Psoas muscle (tissue), 8 donors: ENCODE results near the gene ATXN2. TPM values are rescaled to one million over a fixed set of nuclear protein-coding genes. Genes with fewer than 3 reads are reported as not detected.
"Not testable (repeated sequence)": the region's sequence is repeated elsewhere in the genome, so short reads cannot be mapped to it uniquely, and the experiment has no call there.

Source experiments
- ATAC-seq, 4 donors: fragments of 200-7000 bp; cut with Tn5 transposase; one replicate each; pipeline ENCODE4 v1.9.1; 2020; ENCODE audit warnings: moderate library complexity in 3 of 4, mild to moderate bottlenecking in 2 of 4
- DNase-seq, 2 donors: peaks; one replicate each; pipeline ENCODE4 v3.0.0-alpha.2; 2020
- H3K27ac ChIP-seq: fragments of 200-600 bp; one replicate; pipeline ENCODE4 v1.8.0; 2022
- H3K27me3 ChIP-seq, 3 donors: fragments of 200-600 bp in 1 of 3; one replicate each; pipeline versions ENCODE4 v1.6.1 to v1.8.0; 2013 to 2022; ENCODE audit warnings: low read length in 2 of 3, mild to moderate bottlenecking in 2 of 3, moderate library complexity in 1 of 3; ENCODE audit not compliant: insufficient read depth in 3 of 3
- H3K36me3 ChIP-seq, 2 donors: fragments of 200-600 bp in 1 of 2; one replicate each; pipeline versions ENCODE4 v1.6.1 to v1.8.0; 2013 to 2022; ENCODE audit warnings: low read depth in 1 of 2, mild to moderate bottlenecking in 1 of 2, moderate library complexity in 1 of 2; ENCODE audit not compliant: insufficient read depth in 1 of 2
- H3K4me1 ChIP-seq: fragments of 200-600 bp; one replicate; pipeline ENCODE4 v1.8.0; 2022
- H3K4me3 ChIP-seq: fragments of 200-600 bp; one replicate; pipeline ENCODE4 v1.8.0; 2022; ENCODE audit warnings: mild to moderate bottlenecking
- H3K9me3 ChIP-seq: fragments of 200-600 bp; one replicate; pipeline ENCODE4 v1.8.0; 2022
- WGBS, 3 donors: extraction: QIAGEN DNeasy Blood & Tissue Kit; methylation state at CpG; one replicate each; pipeline versions ENCODE4 v1.1.6 to v1.1.7; 2013; 5-methylcytosine and 5-hydroxymethylcytosine counted together
- intact Hi-C, 2 donors: fragments of 100-400 bp; cut with DNase I; formaldehyde crosslinking; loops; one replicate each; pipeline versions ENCODE4 v1.11.0 to v1.14.2; 2022
- polyA plus RNA-seq, 3 donors: library from polyadenylated mRNA; stranded (reverse); fragments of 200-250 nt; gene quantifications; one replicate each; pipeline ENCODE4 v1.2.3, GENCODE V29; 2013
- total RNA-seq, 4 donors: library from RNA; stranded (reverse); fragmentation: NEBNext Ultra II Directional in 2 of 4; extraction: Animal tissue kit (Norgen Biotek cat#: 25700) in 2 of 4; gene quantifications; one replicate each; pipeline versions ENCODE4 v1.2.1 to v1.2.4, GENCODE V29; 2021 to 2023
- TF ChIP-seq, protein P1 (sequence below): fragments of 200-600 bp; IDR thresholded peaks from one replicate; pipeline ENCODE4 v1.8.0; 2022; ENCODE audit warnings: antibody characterized with exemption
- donor health status: healthy with polysubstance abuse.
- donor health status: DM: no; HTN: no; CAD: no; lungs with moderate emphysema.
- donor health status: Bipolar disorder and iron deficiency.
- donor health status: healthy.
- donor health status: DM: yes; HTN: yes; CAD: no.
- donor health status: DM: no; HTN: no; CAD: no.
- donor health status: DM: no; HTN: no; CAD: no.
- donor health status: DM: yes; HTN: yes; CAD: no.

Gene ATXN2
- total and polyA plus RNA-seq, 7 donors: 17.2 to 39.2 (median 32.9) TPM

GRCh38 chr12:111556676-111557075 lies 42.4 kb downstream of the ATXN2 start:
- TF ChIP-seq, protein P1, sequence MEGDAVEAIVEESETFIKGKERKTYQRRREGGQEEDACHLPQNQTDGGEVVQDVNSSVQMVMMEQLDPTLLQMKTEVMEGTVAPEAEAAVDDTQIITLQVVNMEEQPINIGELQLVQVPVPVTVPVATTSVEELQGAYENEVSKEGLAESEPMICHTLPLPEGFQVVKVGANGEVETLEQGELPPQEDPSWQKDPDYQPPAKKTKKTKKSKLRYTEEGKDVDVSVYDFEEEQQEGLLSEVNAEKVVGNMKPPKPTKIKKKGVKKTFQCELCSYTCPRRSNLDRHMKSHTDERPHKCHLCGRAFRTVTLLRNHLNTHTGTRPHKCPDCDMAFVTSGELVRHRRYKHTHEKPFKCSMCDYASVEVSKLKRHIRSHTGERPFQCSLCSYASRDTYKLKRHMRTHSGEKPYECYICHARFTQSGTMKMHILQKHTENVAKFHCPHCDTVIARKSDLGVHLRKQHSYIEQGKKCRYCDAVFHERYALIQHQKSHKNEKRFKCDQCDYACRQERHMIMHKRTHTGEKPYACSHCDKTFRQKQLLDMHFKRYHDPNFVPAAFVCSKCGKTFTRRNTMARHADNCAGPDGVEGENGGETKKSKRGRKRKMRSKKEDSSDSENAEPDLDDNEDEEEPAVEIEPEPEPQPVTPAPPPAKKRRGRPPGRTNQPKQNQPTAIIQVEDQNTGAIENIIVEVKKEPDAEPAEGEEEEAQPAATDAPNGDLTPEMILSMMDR: no peak
- no peaks in the 10 kb centered on the region for H3K9me3 ChIP-seq
- 83 to 86% (median 85%) methylated on average over 6 of the region's 6 CpGs for WGBS, 3 donors
- no peak overlapping the region for H3K27ac ChIP-seq
- H3K4me1 ChIP-seq: peaks cover 15% of the 10 kb centered on the region
- H3K36me3 ChIP-seq: peaks cover 0 to 9% of the 10 kb centered on the region in 2 donors
- no peak overlapping the region for H3K4me3 ChIP-seq
- intact Hi-C loops: no loop called here
- DNase-seq: no peak
- ATAC-seq: no peak
- no peaks in the 10 kb centered on the region for H3K27me3 ChIP-seq

DNA sequence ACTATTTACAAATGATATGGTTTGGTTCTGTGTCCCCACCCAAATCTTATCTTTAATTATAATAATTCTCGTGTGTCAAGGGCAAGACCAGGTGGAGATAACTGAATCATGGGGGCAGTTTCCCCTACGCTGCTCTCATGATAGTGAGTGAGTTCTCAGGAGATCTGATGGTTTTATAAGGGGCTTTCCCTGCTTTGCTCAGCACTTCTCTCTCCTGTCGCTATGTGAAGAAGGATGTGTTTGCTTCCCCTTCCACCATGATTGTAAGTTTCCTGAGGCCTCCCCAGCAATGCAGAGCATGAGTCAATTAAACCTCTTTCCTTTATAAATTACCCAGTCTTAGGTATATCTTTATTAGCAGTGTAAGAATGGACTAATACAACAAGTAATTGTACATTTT lies 43.8 kb downstream of the ATXN2 start:
- H3K4me1 ChIP-seq, H3K27ac ChIP-seq, intact Hi-C loops, H3K9me3 ChIP-seq, ATAC-seq, DNase-seq, H3K4me3 ChIP-seq, H3K27me3 ChIP-seq: not testable (repeated sequence)
- WGBS, 3 donors: 92 to 93% (median 93%) methylated on average over 3 of the region's 3 CpGs
- peaks cover 0 to 23% of the 10 kb centered on the region in 2 donors for H3K36me3 ChIP-seq

DNA sequence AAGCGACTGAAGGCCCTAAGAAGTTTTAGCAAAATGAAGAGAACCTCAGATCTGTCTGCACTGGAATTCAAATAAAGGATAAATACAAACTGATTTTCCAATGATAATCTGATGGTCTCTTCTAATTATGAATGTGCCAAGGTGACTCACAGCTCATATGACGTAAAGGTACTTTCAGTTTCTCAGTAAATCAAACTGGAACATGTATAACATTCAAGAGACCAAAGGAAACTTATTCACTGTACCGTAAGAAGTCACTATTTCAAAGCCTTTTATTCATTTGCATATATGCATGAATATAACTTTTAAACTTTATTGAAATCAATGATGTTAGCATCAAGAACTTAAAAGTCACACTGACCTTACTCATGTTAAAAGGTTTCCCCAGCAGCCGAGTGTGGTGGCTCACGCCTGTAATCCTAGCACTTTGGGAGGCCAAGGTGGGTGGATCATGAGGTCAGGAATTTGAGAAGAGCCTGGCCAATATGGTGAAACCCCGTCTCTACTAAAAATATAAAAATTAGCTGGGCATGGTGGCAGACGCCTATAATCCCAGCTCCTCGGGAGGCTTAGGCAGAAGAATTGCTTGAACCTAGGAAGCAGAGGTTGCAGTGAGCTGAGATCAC lies 52.2 kb downstream of the ATXN2 start:
- DNase-seq (no peak), ATAC-seq (no peak)
- Histone ChIP-seq H3K27ac (no peak overlapping the region), H3K4me1 (no peaks in the 10 kb centered on the region), H3K4me3 (no peak overlapping the region), H3K36me3 (peaks cover 4 to 82% of the 10 kb centered on the region in 2 donors), H3K27me3 (no peaks in the 10 kb centered on the region), H3K9me3 (no peaks in the 10 kb centered on the region)
- intact Hi-C loops: no loop called here
- TF ChIP-seq, protein P1: no peak
- 90 to 95% (median 91%) methylated on average over 8 of the region's 8 CpGs for WGBS, 3 donors

- Histone ChIP-seq H3K9me3 (no peaks in the 10 kb centered on the region), H3K4me1 (no peaks in the 10 kb centered on the region), H3K4me3 (no peak overlapping the region), H3K27ac (no peak overlapping the region), H3K27me3 (no peaks in the 10 kb centered on the region), H3K36me3 (peaks cover 4 to 77% of the 10 kb centered on the region in 2 donors)
- WGBS, 3 donors: 87 to 91% (median 90%) methylated on average over 2 of the region's 2 CpGs
- no peak for DNase-seq
- ATAC-seq: no peak
- intact Hi-C loops: no loop called here
- TF ChIP-seq, protein P1: no peak
Observed at GRCh38 chr12:111546171-111546570, 52.9 kb downstream of the ATXN2 start.

DNA sequence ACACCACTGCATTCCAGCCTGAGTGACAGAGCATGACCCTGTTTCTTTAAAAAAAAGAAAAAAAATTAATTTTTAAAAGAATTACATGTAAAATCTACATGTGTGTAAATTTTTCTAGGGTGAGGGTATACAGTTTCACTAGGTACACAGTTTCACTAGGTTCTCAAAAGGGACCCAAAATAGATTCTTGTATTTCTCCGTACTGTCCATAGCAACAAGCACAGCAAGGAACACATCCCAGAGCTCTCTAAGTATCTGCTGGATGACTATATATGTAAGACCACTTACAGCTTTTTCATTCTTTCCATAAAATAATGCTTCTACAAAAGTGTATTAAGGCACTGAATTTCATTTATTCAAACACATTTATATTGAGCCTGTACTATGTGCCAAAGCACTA lies 55.1 kb downstream of the ATXN2 start:
- DNase-seq (no peak), ATAC-seq (no peak)
- Histone ChIP-seq H3K4me3 (no peak overlapping the region), H3K27me3 (no peaks in the 10 kb centered on the region), H3K27ac (no peak overlapping the region), H3K36me3 (peaks cover 4 to 56% of the 10 kb centered on the region in 2 donors), H3K4me1 (no peaks in the 10 kb centered on the region), H3K9me3 (no peaks in the 10 kb centered on the region)
- 82 to 86% (median 86%) methylated on average over 1 of the region's 1 CpG for WGBS, 3 donors
- TF ChIP-seq, protein P1: no peak
- intact Hi-C loops: no loop called here
